GM18507 (cell line): ENCODE measurements around the gene RETREG1.
"Not testable (repeated sequence)": the region's sequence is repeated elsewhere in the genome, so short reads cannot be mapped to it uniquely, and the experiment has no call there.

Experiments
- DNase-seq: peaks from one replicate; pipeline ENCODE4 v3.0.0; 2011; ENCODE audit warnings: low read depth; ENCODE audit not compliant: insufficient read length; ENCODE audit errors: extremely low spot score
- FAIRE-seq: peaks from 2 replicates; lab custom pipeline; 2011; peaks lifted over from hg19 to GRCh38; lab: Jason Lieb, UNC

RETREG1 gene

DNA sequence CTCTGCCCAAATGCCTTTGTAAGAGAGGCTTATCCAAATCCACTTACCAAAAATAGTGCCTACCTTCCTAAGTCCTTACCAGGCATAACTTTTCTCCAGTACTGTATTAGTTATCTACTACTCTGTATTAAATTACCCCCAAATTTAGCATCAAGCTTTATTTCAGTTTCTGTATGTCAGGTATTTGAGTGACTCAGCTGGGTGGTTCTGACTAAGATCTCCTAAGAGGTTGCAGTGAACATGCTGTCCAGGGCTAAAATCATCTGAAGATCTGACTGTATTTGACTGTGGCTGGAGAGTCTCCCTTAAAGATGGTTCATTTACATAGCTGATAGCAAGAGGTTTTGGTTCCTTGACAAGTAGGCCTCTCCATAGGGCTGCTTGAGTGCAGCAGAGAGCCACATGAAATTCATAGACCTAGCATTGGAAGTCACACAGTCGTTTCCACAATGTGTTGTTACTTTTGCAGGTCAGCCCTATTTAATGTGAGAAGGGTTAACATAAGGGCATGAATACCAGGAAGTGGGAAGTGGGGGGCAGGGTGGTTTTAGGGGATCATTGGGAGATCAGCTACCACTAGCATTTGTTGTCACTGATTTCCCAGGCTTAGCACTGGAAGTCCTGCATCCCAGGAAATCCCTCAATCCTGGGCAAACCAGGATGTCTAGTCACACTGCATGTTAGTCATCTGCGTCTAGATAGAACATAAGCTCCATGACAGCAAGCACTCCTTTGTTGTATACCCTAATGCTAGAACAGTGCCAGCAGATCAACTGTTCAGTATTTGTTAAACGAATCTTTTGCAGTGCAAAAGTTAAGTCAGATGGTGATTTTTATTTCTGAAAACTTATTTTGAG is 149.2 kb downstream of the RETREG1 start:
- no peak for FAIRE-seq
- no peak for DNase-seq

DNA sequence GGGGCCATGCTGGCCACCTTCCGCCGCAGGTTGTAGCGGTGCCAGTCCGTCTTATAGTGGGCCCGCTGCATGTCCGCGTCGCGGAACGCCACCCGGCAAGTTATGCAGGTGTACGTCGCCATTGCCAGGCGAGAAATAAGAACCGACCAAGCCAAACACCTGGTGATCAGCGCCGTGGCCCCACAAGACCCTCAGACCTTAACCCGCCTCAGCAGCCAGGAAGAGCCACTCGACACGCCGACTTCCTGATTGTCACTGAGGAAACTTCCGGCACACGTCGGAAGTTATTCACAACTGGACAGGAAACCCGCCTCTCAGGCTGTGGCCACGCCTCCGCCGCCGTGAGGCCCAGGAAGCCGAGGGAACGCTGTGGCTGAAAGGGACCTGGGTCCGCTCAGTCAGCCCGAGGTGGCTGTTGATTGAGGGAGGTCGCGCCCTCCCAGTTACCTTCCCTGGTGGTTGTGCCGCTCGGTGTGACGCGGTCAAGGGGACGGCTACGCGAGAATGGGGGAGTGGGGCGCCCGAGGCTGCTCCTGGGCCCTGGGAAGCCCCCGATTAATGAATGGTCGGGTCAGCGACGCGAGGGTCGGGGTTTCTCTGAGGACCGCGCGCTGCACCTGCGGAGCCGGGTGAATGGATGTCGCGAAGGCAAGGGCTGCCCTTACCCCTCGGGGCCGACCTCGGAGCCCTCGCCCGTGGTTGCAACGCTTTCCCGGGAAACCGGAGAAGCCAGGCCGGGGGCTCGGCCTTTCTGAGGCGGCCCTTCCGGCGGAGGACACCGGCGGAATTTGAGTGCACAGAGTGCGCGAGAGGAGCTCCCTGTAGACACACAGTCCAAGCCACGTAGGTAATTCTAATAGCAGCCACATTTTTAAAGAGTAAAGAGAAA is 151.0 kb downstream of the RETREG1 start, which contains the start of gene ZNF622:
TSS of gene ZNF622 (minus strand) at position 257 of the 889 bp plus-strand sequence. CDS start at position 122, 135 bp downstream.
- peak; percentile 64 for DNase-seq
- peak; percentile 95 for FAIRE-seq

DNA sequence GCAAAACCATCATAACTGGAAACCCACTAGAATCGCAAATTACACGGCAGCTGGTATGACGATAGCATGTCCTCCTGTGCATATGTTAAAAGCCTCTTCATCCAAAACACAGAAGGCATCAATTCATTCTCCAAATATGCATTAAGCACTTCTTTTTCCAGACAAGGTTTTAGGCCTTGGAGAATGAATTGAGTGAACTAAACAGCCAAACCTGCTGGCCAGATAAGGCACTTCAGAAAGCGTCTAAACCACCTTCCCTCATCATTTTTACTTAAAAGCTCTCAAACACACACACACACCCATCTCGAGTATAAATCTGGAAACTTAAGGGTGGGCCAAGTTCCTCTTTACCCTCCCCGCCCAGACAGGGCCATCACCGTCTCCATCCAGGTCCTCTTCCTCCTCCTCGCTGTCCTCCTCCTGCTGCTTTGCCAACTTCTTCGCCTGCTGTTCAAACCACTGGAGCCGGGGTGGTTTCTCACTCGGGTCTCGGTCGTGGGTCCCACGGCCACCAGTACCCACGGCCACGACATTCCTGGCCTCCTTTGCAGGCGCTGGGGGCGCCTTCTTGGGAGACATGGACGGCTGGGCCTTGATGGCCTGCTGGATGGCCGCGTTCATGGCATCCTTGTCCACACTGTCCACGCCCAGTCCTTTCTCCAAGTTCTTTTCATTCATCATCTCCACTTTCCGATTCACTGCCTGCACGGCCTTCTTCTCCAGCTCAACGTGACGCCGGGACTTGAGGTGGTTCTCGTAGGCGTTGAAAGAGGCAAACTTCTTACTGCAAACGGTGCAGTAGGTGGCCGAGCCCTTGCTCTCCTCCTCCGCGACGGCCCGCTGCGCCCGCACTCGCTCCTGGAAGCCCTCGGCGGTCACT is 151.9 kb downstream of the RETREG1 start:
- no peak for DNase-seq
- FAIRE-seq = no peak

DNA sequence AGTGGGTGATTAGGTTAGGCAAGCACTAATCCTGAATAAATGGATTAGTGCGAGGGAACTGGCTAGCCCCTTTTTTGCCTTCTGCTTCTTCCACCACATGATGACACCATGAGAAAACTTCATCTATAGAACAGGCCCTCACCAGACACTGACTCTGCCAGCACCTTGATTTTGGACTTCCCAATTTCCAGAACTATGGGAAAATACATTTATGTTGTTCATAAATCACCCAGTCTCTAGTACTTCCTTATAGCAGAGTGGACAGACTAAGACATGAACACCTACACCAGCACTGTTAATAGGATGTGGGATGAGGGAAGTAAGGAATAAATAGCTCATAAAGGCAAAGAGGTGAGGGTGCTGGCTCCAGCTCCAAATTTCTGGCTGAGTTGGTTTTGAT is 152.6 kb downstream of the RETREG1 start:
- FAIRE-seq = no peak
- DNase-seq = no peak

DNA sequence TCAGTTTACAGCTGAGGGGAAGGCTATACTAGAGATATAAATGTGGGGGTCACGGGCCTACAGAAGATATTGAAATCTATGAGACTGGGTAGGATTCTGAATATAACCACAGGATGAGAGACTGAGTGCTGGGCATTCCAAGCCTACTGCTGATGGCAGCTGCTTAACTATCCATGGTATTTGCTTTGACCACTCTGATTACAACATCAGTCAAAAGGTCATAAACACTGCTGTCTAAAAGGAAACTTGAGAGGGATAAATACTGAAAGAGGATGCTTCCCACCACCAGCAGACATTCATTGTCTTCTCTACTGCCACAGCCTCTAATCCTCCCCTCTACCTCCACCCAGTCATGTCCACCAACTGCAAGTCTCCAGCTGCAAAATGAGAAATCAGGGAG is 155.0 kb downstream of the RETREG1 start:
- no peak for FAIRE-seq
- no peak for DNase-seq

DNA sequence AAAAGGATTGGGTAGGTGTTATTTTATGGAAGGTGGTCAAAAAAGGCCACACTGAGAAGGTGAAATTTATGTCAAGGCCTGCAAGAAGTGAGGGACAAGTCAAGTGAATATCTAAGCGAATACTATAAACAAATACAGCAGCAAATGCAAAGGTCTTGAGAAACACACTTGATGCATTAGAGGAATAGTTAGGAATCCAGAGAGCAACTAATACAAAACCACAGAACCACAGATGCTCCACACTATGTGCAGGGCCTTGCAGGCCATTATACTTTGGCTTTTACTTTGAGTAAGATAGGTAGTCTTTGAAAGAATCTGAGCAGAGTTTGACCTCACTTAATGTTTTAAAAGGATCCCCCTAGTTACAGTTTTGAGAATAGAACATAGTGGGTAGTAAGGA is 155.8 kb downstream of the RETREG1 start:
- DNase-seq (no peak), FAIRE-seq (no peak)

DNA sequence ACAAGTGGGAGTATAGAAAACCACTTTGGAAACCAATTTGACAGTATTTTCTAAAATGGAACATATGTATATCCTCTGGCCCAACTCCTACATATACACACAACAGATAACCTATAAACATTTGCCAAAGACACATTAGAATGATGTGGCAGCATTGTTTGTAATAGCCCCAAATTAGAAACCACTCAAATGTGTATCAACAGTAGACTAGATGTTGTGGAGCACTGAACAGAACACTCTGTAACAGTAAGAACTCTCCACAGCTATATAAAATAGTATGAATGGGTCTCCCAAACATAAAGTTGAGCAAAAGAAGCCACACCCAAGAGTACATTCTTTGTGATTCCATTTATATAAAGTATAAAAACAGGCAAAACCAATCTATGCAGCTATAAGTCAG is 157.3 kb downstream of the RETREG1 start:
- no peak for DNase-seq
- FAIRE-seq = no peak

DNA sequence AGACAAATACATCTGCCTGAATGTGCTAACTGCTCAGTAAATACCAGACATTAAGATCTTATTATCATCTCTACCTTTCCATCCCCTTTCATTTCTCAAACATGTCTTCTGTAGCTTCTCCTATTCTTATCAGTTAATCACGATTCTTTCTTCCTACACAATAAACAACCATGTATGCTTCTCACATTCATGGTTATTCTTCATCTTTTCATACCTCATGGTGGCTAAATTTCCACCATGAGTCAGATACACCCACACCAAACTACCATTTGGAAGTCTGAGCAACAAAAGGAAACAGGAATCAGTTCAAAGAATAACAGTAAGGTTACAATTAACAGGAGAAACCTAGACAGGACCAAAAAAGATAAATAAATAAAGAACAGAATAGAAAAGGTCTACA is 158.9 kb downstream of the RETREG1 start:
- DNase-seq (no peak), FAIRE-seq (no peak)

DNA sequence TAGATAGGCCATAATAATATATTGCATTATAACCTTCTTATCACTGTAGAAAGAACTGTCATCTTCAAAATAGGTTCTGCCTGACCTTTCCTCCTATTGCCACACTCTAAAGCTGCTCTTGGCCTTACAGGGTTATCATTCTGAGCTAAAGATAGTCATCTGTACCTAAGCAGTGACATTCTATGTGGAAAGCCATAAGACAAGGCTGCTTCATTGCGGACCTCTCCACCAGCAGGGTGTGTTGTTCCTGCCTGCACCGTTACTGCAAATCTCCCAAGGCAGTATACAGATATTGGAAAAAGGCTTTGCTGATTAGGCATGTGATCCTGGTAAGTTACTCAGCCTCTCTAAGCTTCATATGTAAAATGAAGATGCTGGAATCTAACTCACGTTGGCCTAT is 159.3 kb downstream of the RETREG1 start:
- no peak for FAIRE-seq

DNA sequence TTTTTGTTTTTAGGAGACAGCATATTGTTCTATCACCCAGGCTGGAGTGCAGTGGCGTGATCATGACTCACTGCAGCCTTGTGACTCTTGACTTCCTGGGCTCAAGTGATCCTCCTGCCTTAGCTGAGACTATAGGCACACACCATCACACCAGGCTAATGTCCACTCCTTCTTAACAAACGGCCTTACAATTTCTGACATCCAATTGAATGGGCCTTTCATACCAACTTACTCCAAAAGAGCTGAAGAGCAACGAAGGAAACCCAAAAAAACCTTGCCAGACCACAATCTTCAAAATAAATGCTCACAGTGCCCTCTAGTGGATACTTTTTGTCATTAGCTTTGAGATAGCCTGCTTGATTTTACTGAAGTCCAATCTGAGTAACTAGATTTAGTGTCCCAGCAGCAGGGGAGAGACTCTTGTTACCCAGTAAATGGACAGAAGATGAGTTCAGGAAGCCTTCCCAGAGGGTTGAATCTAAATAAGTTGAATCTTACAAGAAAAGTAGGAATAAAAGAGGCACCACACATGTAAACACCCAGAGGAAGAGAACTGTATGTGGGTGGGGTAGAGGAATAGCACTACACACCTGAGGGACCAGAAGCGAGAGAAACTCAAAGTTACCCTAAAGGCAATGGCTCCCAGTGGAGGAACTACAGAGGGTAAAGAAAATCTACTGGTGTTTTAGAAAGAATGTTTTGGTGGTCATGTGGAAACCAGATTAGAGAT is 160.5 kb downstream of the RETREG1 start:
- DNase-seq (peak; percentile 14), FAIRE-seq (peak; percentile 81)

More for the DNA sequence above, 159.3 kb downstream of the RETREG1 start:
- no peak for DNase-seq

DNA sequence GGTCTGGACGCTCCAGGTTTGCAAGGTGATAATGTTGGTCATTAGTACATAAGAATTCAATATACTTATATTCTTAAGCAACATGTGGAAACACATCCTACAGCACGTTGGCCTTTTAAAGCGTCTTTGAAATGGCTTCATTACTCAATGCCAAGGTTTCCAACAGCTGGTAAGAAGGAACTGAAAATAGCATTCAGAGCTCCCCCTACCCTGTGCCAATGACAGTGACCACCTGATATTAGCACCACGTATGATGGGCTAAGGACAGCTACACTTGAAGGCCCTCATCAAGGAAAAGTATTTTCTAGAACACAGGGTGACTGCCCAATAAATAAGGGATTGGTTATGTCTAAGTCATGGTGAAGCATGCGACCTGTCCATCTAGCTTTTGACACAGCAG is 161.1 kb downstream of the RETREG1 start:
- DNase-seq (no peak), FAIRE-seq (no peak)

DNA sequence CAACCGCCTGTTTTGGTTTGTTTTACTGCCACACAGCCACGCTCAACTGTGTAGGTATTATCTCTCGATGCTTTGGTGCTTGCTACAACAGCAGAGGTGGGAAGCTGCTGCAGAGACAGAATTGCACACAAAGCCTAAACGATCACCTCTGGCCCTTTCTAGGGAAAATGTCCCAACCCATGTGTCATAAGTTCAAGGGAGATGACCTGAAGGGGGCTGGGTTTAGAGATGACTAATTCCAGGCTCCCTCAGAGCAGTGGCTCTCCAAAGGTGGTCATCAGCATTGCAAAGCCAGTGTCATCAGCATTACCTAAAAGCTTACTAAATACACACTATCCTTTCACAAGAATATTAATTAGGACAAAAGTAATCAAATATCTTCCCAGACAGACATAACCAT is 162.1 kb downstream of the RETREG1 start:
- FAIRE-seq (no peak), DNase-seq (no peak)

DNA sequence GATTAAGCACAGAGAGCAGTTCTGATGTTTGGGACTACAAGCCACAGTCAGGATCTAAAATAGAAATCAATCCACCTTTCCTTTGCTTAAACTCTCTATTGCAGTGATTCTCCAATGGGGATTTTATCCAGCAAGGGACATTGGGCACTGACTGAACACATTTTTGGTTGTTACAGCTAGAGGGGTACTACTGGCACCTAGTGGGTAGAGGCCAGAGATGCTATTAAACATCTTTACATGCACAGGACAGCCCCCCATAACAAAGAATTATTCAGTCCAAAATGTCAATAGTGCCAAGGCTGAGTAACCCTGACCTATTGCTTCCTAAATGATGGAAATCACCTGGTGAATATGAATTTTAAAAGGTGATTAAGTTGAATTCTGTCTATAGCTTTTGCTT is 163.2 kb downstream of the RETREG1 start:
- FAIRE-seq (no peak), DNase-seq (no peak)

DNA sequence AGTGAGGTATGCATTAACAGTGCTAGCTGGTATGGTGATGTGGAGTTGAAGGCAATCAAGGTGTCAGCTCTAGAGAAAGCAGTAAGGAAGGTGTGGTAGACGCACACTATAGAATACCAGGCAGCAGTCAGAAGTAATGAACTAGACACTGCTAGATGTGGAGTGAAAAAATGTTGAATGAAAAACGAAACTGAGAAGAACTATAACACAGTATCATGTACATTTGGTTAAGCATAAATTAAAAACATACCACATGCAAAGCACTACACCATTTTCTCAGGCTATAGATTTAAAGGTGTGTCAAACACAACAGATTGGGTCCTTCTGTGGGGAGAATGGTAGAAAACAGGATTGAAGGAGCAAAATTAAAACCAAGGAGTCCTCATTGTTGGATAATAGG is 166.6 kb downstream of the RETREG1 start:
- no peak for DNase-seq
- no peak for FAIRE-seq

DNA sequence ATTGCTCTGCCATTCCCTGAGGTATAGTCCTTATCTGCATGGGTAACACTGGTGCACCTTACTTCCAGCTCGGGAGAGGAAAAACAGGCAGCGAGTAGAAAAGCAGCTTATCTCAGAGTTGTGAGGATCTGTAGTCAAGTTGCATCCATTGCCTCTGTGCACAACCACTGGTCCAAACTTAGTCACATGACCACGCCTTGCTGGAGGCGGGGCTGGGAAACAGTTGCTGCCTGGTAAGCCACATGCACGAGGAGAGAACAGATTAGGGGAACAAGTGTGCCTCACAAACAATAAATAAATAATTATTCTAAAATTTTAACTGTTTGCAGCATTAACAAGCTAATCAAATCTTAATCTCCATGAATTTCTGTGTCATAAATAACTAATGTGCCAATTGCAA is 169.8 kb downstream of the RETREG1 start:
- FAIRE-seq = no peak

DNA sequence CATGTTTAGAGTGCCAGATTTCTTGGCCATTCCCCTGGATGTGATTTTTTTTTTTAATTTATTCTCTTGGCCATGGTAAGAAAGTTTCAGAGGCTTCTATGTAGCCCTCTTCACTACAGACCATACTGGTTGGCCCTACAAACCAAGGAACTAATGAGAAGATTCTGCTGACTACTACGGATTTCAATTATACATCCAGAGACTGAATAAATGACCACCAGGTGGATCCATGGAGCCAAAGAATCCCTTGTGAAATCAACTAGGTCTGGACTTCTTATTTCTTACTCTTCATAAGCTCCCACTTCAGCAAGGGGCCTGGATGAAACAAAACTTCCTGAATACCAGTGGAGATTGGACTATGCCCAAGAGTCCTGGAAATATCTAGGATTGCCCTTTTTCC is 178.8 kb downstream of the RETREG1 start:
- DNase-seq (no peak), FAIRE-seq (no peak)

More for the DNA sequence above, 169.8 kb downstream of the RETREG1 start:
- no peak for DNase-seq

DNA sequence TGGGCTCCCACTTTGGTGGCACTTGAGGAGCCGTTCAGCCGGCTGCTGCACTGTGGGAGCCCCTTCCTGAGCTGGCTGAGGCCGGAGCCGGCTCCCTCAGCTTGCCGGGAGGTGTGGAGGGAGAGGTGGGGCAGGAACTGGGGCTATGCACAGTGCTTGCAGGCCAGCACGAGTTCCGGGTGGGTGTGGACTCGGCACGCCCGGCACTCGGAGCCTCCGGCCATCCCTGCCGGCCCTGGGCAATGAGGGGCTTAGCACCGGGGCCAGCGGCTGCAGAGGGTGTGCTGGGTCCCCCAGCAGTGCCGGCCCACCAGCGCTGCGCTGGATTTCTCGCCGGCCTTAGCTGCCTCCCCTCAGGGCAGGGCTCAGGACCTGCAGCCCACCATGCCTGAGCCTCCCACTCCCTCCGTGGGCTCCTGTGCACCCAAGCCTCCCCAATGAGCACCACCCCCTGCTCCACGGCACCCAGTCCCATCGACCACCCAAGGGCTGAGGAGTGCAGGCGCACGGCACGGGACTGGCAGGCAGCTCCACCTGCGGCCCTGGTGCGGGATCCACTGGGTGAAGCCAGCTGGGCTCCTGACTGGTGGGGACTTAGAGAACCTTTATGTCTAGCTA is 180.6 kb downstream of the RETREG1 start:
- not testable (repeated sequence) for FAIRE-seq, DNase-seq

DNA sequence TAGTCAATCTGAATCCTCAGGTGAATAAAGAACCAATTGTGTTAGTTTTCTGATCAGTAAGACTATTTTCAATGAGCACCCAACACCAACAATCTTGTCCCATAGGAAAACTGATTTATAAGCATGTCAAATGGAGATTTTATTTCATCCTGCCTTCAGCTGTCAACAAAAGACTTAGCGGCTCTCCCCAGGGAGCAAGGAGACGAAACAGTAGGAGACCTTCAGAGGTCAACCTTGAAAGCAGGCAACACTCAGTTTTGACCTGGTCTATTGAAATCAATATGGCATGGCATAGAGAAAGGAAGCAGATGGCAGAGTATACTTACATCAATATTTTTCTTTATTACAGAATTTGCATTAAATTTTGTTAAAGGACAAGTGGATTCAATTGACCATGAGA is 185.3 kb downstream of the RETREG1 start:
- DNase-seq (no peak), FAIRE-seq (no peak)
